Loucy (cell line): Measurements from ENCODE around the gene CD2AP.

Source experiments
- H2AFZ ChIP-seq: fragments of 200-600 bp; sonication (generic); 2 replicates; pipeline ENCODE4 v1.6.0; 2016; ENCODE audit warnings: antibody characterized with exemption, mild to moderate bottlenecking, low read length, moderate library complexity
- H3F3A ChIP-seq: fragments of 200-600 bp; 2 replicates; pipeline ENCODE4 v1.6.0; 2016; ENCODE audit warnings: antibody characterized with exemption, low read depth, mild to moderate bottlenecking
- H3K27me3 ChIP-seq: fragments of 200-600 bp; sonication (generic); 2 replicates; pipeline ENCODE4 v1.6.1; 2014; ENCODE audit warnings: low read length, mild to moderate bottlenecking; ENCODE audit not compliant: insufficient read depth, poor library complexity, severe bottlenecking
- H3K36me3 ChIP-seq: fragments of 200-600 bp; sonication (generic); 2 replicates; pipeline ENCODE4 v1.6.1; 2016; ENCODE audit warnings: low read length; ENCODE audit not compliant: insufficient read depth
- H3K4me1 ChIP-seq: fragments of 200-600 bp; sonication (generic); 2 replicates; pipeline ENCODE4 v1.5.1; 2014; ENCODE audit warnings: low read length, mild to moderate bottlenecking; ENCODE audit not compliant: insufficient read depth, poor library complexity, severe bottlenecking
- H3K4me2 ChIP-seq: fragments of 200-600 bp; sonication (generic); 2 replicates; pipeline ENCODE4 v1.6.0; 2014; ENCODE audit warnings: antibody characterized with exemption, low read length, low read depth, mild to moderate bottlenecking; ENCODE audit not compliant: poor library complexity, severe bottlenecking
- H3K4me3 ChIP-seq: fragments of 200-600 bp; sonication (generic); 2 replicates; pipeline ENCODE4 v1.5.1; 2014; ENCODE audit warnings: low read length, mild to moderate bottlenecking, mixed read lengths; ENCODE audit not compliant: poor library complexity, severe bottlenecking
- H3K79me2 ChIP-seq: fragments of 200-600 bp; sonication (generic); 2 replicates; pipeline ENCODE4 v1.6.1; 2014; ENCODE audit warnings: low read length; ENCODE audit not compliant: insufficient read depth
- H3K9ac ChIP-seq: fragments of 200-600 bp; sonication (generic); 2 replicates; pipeline ENCODE4 v1.6.0; 2014; ENCODE audit warnings: mild to moderate bottlenecking, low read depth, low read length, moderate library complexity; ENCODE audit not compliant: poor library complexity, severe bottlenecking
- H3K9me2 ChIP-seq: fragments of 200-600 bp; sonication (generic); replicated peaks from 2 replicates; pipeline ENCODE4 v1.6.1; 2016; ENCODE audit warnings: low read depth, low read length, mixed read lengths
- H3K9me3 ChIP-seq: fragments of 200-600 bp; sonication (generic); 2 replicates; pipeline ENCODE4 v1.6.1; 2014; ENCODE audit warnings: mild to moderate bottlenecking, antibody characterized with exemption, low read length, low read depth; ENCODE audit not compliant: insufficient read depth
- H4K20me1 ChIP-seq: fragments of 200-600 bp; sonication (generic); 2 replicates; pipeline ENCODE4 v1.6.0; 2014; ENCODE audit warnings: antibody characterized with exemption, low read length, mild to moderate bottlenecking; ENCODE audit not compliant: insufficient read depth, poor library complexity, severe bottlenecking
- CTCF ChIP-seq: fragments of 200-600 bp; sonication (generic); conservative IDR thresholded peaks from 2 replicates; pipeline ENCODE4 v1.5.1; 2014; ENCODE audit warnings: mild to moderate bottlenecking, antibody characterized with exemption, low read length
- EZH2phosphoT487 ChIP-seq: fragments of 200-600 bp; IDR thresholded peaks from 2 replicates; pipeline ENCODE4 v1.6.1; 2018; ENCODE audit warnings: antibody characterized with exemption, mild to moderate bottlenecking, moderate library complexity, borderline replicate concordance

CD2AP gene

GRCh38 chr6:47631797-47632196 lies 154.2 kb downstream of the CD2AP start:
- no peaks in the 10 kb centered on the region for H3F3A ChIP-seq
- no peaks in the 10 kb centered on the region for H3K27me3 ChIP-seq
- H3K79me2 ChIP-seq, result no peaks in the 10 kb centered on the region
- TF ChIP-seq CTCF (no peak), EZH2phosphoT487 (no peak)
- no peaks in the 10 kb centered on the region for H4K20me1 ChIP-seq
- H3K9me2 ChIP-seq, result no peaks in the 10 kb centered on the region
- no peaks in the 10 kb centered on the region for H3K9me3 ChIP-seq
- H3K4me1 ChIP-seq, result no peaks in the 10 kb centered on the region
- H3K36me3 ChIP-seq, result 0 out of 2 replicates have a peak, but pooled peaks cover 4% of the 10 kb centered on the region
- H3K4me3 ChIP-seq, result no peak overlapping the region
- no peak overlapping the region for H3K9ac ChIP-seq
- H3K4me2 ChIP-seq, result no peak overlapping the region
- peak overlapping the region; percentile 57; the same call in 1 of the 2 replicates for H2AFZ ChIP-seq

- Histone ChIP-seq H3K9me2 (no peaks in the 10 kb centered on the region), H3K36me3 (no peaks in the 10 kb centered on the region), H3K4me1 (no peaks in the 10 kb centered on the region), H2AFZ (no peak overlapping the region), H3K27me3 (no peaks in the 10 kb centered on the region), H4K20me1 (no peaks in the 10 kb centered on the region), H3F3A (no peaks in the 10 kb centered on the region), H3K4me3 (no peak overlapping the region), H3K79me2 (no peaks in the 10 kb centered on the region), H3K9ac (no peak overlapping the region), H3K4me2 (no peak overlapping the region), H3K9me3 (no peaks in the 10 kb centered on the region)
- TF ChIP-seq EZH2phosphoT487 (no peak), CTCF (no peak)
Observed at GRCh38 chr6:47633141-47633540, 155.6 kb downstream of the CD2AP start.

- H4K20me1 ChIP-seq, result no peaks in the 10 kb centered on the region
- no peaks in the 10 kb centered on the region for H3K9me2 ChIP-seq
- H3K36me3 ChIP-seq, result no peaks in the 10 kb centered on the region
- H2AFZ ChIP-seq, result no peak overlapping the region
- no peaks in the 10 kb centered on the region for H3F3A ChIP-seq
- H3K4me2 ChIP-seq, result no peak overlapping the region
- no peaks in the 10 kb centered on the region for H3K9me3 ChIP-seq
- TF ChIP-seq EZH2phosphoT487 (no peak), CTCF (no peak)
- H3K4me1 ChIP-seq, result no peaks in the 10 kb centered on the region
- H3K9ac ChIP-seq, result no peak overlapping the region
- no peak overlapping the region for H3K4me3 ChIP-seq
- H3K27me3 ChIP-seq, result no peaks in the 10 kb centered on the region
- no peaks in the 10 kb centered on the region for H3K79me2 ChIP-seq
Observed at GRCh38 chr6:47634210-47635047, 156.8 kb downstream of the CD2AP start.
